Measurements from ENCODE around the gene ZFYVE21.

ZFYVE21 gene

GRCh38 chr14:103699901-103700752 lies 15.5 kb upstream of the ZFYVE21 start:
- DNase-seq (ENCODE audit: extremely low spot score) = no peak
- no peak for TF ChIP-seq CTCF (IDR thresholded peaks at IDR 0.05; ENCODE audit: control extremely low read depth, extremely low read depth, low read depth, missing control alignments)
- POLR2A ChIA-PET = no interaction called here
- CTCF ChIA-PET = interaction anchor here (1.2 kb wide), 1 partner anchor 20 kb away, joined by 5 read pairs; no protein-coding TSS in a partner anchor

- POLR2A ChIA-PET = no interaction called here
- no peak for DNase-seq (ENCODE audit: extremely low spot score)
- CTCF ChIA-PET = interaction anchor here (1.2 kb wide), 1 partner anchor 21 kb away, joined by 5 read pairs; no protein-coding TSS in a partner anchor
- TF ChIP-seq CTCF (IDR thresholded peaks at IDR 0.05; ENCODE audit: control extremely low read depth, extremely low read depth, low read depth, missing control alignments) = no peak
Observed at GRCh38 chr14:103700753-103701490, 14.7 kb upstream of the ZFYVE21 start.

GRCh38 chr14:103702095-103702494 lies 13.5 kb upstream of the ZFYVE21 start:
- ChIA-PET POLR2A (interaction anchor here (0.5 kb wide), 1 partner anchor 47 kb away, joined by 3 read pairs; no protein-coding TSS in a partner anchor), CTCF (interaction anchor here (1.5 kb wide), 1 partner anchor 17 kb away, joined by 3 read pairs; no protein-coding TSS in a partner anchor)
- no peak for DNase-seq (ENCODE audit: extremely low spot score)

GRCh38 chr14:103702497-103703432 lies 12.8 kb upstream of the ZFYVE21 start:
- ChIA-PET CTCF (interaction anchor here (1.5 kb wide), 1 partner anchor 17 kb away, joined by 3 read pairs; no protein-coding TSS in a partner anchor), POLR2A (no interaction called here)
- TF ChIP-seq CTCF (IDR thresholded peaks at IDR 0.05; ENCODE audit: control extremely low read depth, extremely low read depth, low read depth, missing control alignments) = no peak
- DNase-seq (ENCODE audit: extremely low spot score) = no peak

More at GRCh38 chr14:103702095-103702494, 13.5 kb upstream of the ZFYVE21 start:
- no peak for TF ChIP-seq CTCF (IDR thresholded peaks at IDR 0.05; ENCODE audit: control extremely low read depth, extremely low read depth, low read depth, missing control alignments)

- TF ChIP-seq CTCF (IDR thresholded peaks at IDR 0.05; ENCODE audit: control extremely low read depth, extremely low read depth, low read depth, missing control alignments) = no peak
- ChIA-PET POLR2A (interaction anchor here (0.5 kb wide), 1 partner anchor 21 kb away, joined by 3 read pairs; no protein-coding TSS in a partner anchor), CTCF (interaction anchor here (1.0 to 1.5 kb wide), 2 partner anchors 8 to 16 kb away, joined by 3 to 4 read pairs; no protein-coding TSS in a partner anchor)
- DNase-seq (ENCODE audit: extremely low spot score) = no peak
Observed at GRCh38 chr14:103703433-103704385, 11.9 kb upstream of the ZFYVE21 start.

Measured in GM10248 (cell line).